Muscle of arm (tissue), 12 donors: ENCODE data around the gene XG. TPM values are rescaled to one million over a fixed set of nuclear protein-coding genes. Genes with fewer than 3 reads are reported as not detected.

ENCODE experiments used
- polyA plus RNA-seq, 12 donors: library from polyadenylated mRNA; unstranded; fragments of 120-200 nt; gene quantifications; one replicate each; pipeline ENCODE4 v1.2.1, GENCODE V29; 2013; ENCODE audit not compliant: insufficient read length in 12 of 12

Gene XG
- polyA plus RNA-seq, 12 donors: 0.20 to 4.6 (median 1.6) TPM; not detected in 2

Other genes with a start within 250 kb of the XG start
- 100 to 1,000 TPM in 11 of 12 donors, not detected in 1; 151 to 487 (median 265) TPM for gene CD99, start 60.7 kb upstream of the XG start, polyA plus RNA-seq
- 1 to 10 TPM in 11 of 12 donors, not detected in 1; 1.2 to 4.9 (median 3.6) TPM for gene GYG2, start 76.9 kb downstream of the XG start, polyA plus RNA-seq
- gene ARSD, start 177.3 kb downstream of the XG start, polyA plus RNA-seq: 10 to 100 TPM in 3 of 12 donors, 1 to 10 TPM in 8, not detected in 1; 8.0 to 15.5 (median 9.3) TPM